Renal cortical epithelial cell (primary cell): Measurements from ENCODE around the gene SPOCK1. TPM values are rescaled to one million over a fixed set of nuclear protein-coding genes. Genes with fewer than 3 reads are reported as not detected.
"Not testable (repeated sequence)": the region's sequence is repeated elsewhere in the genome, so short reads cannot be mapped to it uniquely, and the experiment has no call there.

ENCODE experiments used
- DNase-seq: peaks from one replicate; pipeline ENCODE4 v3.0.0-alpha.2; 2011; ENCODE audit warnings: low read depth
- total RNA-seq: library from RNA; depleted of rRNA; stranded (reverse); fragments of >200 nt; gene quantifications from 2 replicates; pipeline ENCODE4 v1.2.3, GENCODE V29; 2014

Gene SPOCK1
- total RNA-seq, 1 donor from 2014 or later: 224 TPM

DNA sequence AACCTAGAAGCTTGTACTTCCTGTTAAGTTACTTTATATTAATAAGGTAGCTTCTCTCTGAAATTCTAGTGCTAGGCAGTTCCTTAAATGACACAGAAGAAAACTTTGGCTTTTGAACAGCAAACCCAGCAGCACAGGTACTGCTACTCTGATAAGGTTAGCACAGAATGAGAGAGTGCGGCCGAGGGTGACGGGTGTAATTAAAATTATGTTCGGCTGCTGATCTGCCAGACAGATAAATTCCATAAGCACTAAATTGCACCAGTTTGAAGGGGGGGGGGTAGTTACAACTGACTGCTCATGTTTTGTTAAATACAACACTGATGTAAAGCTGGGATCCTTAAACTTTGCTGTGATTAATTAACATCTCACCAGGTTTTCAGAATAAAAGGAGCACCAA is 475.1 kb downstream of the SPOCK1 start:
- DNase-seq: peak; percentile 9

DNA sequence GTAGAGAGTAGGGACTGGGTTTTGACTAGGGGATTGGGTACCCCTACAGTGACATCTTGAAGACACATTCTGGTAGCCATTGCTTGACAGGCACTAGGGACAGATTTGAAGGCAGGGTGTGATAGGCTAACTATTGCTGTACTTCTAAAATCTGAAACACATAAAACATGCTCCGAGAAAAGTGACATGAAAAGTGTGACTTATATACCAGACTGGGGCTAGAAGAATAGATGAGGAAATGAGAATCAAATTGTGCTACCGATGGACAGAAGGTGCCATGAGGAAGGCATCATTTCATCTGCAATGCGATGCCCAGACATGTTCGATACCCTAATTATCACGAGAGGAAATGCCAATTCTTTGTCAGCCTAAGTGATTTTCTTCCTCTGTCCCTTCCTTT is 475.8 kb downstream of the SPOCK1 start:
- DNase-seq: no peak

DNA sequence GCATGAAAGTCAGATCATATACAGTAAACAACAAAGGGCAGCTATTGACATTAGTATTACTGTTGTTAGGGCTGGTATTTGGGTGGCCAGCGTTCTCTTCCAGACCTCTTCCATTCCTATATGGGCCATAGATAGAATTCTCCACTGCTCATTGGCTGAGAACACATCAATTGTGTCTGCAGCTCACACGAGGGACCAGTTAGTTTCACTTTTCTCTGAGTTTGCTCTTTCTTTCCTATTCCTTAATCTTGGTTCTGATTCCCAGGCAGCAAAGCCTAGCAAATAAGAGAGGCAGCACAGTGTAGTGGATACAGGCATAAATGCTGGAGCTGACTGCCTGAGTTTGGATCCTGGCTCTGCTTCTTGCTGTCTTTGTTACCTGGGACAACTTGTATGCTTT is 476.4 kb downstream of the SPOCK1 start:
- DNase-seq: no peak

DNA sequence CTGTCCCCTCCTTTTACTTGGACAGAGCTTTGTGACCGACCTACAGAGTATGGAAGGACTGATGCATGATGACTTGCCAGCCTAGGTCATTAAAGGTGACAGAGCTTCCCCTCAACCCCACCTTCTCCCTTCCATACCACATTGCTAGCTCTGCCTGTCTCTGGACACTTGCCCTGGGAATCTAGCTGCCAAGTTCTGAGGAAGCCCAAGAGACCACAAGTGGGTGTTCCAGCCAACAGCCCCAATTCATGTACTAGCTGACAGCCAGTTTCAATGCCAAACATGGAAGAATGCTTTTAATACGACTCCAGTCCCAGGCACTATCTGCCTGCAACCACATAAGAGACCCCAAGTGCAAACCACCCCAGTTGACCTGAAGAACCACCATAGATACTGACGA is 477.1 kb downstream of the SPOCK1 start:
- DNase-seq: no peak

DNA sequence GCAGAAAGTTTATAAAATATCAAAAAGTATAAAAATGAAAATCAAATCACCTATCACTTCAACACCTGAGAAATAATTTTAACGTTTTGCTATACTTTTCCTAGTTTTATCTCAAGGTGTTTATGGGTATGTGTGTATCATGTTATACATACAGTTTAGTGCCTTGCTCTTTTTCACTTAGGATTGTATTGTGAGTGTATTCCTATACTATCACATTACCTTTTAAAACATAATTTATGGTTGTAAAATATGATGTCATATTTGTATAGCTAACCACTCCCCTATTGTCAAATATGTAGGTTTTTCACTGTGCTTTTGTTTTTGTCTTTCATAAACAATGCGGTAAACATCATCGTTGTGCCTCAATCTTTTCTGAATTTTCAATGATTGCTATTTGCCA is 479.9 kb downstream of the SPOCK1 start:
- no peak for DNase-seq

DNA sequence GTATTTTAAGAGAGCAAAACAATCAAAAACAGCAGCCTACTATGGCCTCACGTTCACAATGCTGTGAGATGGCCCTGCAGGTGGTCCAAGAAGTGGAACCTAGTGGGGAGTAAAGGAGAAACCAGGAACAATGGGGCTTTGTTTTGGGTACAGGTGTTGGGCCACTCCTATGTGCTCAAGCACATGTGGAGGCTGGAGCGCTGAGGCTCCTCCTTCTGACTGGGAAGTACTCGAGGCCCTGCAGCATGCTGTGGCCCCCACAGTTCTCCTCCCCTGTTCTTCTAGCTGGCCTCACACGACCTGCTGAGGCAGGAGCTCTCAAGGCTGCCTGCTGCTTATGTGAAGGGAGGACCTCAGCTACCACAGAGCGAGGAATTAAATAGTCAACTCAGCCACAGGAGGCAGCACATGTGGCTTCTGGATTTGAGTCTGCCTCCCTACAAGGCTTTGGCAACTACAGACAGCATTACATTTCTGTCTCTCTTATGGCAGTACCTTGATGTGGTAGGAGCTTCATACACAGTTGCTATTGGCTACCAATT is 482.3 kb downstream of the SPOCK1 start:
- DNase-seq: no peak

DNA sequence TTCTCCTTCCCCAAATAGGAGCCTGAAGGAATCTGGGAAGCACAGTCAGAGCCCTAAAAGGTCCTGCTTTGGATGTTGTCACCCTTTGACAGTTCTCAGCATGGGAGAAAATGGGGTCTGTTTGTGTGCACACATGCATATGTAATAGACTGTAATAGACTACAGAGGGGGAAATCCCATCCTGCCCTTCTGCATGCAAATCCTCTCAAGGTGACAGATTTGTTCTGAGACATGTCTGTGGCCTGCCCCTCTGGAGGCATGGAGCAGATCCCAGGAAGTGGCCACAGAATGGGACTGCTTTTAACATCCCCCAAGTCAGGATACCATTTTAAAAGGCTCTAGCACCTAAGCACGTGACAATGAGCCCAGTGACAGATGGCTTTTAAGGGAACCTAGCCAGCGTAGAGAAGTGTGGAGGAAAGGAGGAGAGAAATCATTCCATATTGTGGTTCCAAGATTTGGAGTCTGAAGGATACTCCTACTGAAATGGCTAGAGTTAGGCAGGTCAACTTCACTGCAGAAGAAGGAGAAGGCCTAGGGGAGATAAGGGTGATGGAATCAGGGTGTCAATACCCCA is 483.5 kb downstream of the SPOCK1 start:
- DNase-seq: no peak

DNA sequence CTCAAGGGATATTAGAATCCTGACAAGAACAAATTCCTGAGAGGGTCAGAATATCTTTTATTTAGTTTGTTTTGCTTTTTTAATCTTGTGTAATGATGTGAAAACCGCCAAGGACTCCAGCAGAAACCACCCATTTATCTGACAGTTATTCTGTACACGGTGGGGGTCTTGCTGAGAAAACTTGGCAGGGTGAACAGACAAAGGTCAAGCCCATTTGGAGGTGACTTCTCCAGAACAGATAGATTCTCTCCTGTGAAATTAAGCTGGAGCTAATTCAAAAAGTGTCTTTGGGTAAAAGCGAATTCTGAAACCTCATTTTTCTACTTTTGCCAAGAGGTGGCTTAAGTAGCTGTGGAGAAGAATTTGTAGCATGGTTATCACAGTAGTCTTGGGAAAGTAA is 484.4 kb downstream of the SPOCK1 start:
- no peak for DNase-seq

DNA sequence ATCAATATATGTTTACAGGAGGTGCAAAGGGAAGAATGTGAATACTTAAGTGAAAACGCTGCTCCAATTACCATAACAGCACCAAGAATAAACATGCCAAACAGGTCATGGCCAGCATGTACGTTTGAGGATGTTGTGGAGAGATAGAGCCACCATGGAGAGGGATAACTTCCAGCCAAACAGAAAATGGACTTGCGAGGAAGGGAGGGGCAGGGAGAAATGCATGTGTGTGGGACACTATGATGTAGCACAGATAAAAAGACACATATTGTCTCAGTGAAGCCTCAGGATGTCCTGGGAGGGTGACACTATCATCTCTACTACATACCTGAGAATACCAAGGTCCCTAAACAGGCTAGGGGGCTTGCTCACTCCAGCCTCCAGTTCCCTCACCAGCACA is 488.9 kb downstream of the SPOCK1 start:
- DNase-seq: no peak

DNA sequence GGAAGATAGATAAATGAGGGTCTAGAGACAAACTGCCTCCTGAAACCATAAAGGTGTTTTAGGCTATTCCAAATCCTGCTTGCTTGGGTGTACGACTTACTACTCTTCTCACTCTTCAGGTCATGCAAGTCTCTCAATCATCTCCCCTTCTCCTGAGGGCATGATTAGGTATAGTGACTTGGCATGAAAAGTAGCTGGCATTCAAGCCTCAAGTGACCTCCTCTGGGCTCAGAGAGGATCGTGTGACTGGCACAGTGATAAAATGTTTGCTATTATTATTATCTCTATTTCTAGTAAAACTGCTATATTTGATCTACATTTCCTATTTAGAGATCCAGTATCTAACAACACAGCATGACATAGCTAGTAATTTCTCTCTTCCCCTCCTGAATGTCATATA is 494.8 kb downstream of the SPOCK1 start:
- no peak for DNase-seq

DNA sequence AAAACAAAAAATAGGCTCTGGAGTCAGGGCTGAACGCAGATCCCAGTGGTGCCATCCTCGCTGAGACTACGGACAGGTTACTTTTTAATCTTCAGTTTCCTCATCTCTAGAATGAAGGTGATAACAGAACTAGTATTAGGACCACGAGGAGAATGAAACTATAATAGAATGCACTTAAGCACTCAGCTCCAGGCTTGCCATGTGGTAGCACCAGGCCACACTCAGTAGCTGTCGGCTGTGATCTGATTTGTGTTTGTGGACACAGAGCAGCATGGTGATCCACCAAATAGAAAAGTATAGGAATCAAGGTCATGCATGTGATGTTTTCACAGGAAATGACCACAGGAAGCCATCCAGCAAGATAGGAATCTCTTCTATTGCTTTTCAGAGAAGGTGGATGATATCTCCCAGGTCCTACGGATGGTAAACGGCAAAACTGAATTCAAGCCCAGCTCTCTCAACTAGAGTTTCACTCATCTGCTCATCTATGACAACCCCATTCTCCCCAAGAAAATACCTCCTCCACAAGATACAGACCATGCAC is 498.0 kb downstream of the SPOCK1 start:
- DNase-seq: no peak

DNA sequence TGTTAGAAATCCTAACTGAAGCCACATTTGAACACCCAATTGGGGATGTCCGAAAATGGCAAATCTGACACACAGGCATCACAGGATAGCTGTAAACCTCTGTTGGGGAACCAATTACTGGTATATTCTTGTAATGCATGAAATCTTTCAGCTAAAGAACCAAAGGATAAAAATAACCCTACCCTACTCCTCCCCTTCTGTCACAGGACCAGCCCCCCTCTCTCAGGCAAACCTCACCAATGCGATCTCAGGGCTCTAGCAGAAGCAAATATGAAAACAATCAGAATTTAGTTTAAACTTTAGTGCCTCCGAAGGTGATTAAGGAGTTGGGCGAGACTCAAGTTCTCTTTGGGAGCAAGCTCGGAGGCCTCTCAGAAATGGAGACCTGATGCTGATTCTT is 499.3 kb downstream of the SPOCK1 start:
- DNase-seq: no peak

DNA sequence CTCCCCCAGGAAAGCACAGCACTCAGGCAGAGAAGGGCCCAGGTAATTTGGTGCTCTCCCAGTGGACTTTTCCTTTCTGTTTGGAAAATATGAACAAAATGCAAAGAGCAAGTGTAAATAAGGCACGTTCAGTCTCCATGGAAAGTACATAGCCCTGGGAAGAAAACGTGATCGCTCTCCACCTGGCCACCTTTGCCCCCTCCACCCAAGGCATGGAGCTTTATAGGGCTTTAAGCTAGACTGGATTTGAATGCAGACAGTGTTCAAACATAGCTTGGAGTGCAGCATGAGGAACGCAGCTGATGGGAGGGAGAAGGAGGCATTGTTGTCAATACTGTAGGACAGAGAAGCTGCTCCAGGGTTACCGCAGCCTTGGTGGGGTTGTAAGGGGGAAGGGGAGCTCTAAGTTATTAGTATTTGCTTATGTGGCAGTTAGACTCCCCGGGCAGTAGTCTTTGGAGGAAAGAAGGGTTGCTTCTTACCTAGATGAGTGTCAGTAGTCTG is 500.2 kb downstream of the SPOCK1 start:
- no peak for DNase-seq

DNA sequence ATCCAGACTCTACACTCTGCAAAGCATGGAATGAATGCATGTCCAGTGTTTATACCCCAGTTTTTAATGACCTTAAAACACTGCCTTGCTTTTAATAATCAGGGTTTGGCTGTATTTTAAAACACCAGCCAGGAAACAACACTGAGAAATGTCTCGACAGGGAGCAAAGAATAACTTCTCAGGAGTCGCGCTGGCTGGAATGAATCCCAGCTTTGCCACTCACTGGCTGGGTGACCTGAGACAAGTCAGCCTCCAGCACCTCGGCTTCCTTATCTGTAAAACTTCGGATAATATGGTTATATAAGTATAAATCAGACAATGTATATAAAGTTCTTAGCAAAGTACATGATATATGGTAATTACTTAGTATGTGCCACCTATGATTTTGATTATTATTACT is 505.0 kb downstream of the SPOCK1 start:
- no peak for DNase-seq

DNA sequence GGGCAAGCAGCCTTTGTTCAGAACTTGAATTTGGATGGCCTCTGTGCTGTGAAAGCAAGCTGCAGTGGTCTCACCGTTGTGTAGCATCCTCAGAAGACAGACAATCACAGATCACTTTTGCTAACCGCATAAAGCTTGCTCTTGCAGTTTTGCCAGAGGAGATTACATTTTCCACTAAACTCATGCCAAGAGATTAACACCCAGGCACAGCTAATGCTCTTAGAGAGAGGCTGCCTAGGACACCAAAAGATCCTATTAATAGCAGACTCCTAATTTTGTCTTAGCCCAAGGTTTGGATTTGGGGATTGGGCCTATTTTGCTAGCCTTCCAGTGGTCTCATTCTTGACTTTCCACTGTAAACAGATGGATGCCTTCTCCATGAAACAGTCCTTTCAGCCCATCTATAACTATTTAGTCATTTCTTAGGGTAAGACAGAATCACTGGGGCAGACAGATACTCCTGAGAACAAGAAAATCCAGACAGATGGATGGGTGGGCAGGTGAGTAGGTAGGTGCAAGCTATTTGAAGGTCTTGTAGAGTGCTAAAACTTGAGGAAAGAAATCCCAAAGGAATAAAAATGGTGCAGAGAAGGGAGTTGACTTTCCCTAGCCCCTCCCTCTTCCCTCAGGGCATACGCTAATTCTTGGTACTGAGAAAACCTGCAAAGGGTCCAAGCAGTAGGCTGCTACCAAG is 506.2 kb downstream of the SPOCK1 start:
- DNase-seq: no peak

DNA sequence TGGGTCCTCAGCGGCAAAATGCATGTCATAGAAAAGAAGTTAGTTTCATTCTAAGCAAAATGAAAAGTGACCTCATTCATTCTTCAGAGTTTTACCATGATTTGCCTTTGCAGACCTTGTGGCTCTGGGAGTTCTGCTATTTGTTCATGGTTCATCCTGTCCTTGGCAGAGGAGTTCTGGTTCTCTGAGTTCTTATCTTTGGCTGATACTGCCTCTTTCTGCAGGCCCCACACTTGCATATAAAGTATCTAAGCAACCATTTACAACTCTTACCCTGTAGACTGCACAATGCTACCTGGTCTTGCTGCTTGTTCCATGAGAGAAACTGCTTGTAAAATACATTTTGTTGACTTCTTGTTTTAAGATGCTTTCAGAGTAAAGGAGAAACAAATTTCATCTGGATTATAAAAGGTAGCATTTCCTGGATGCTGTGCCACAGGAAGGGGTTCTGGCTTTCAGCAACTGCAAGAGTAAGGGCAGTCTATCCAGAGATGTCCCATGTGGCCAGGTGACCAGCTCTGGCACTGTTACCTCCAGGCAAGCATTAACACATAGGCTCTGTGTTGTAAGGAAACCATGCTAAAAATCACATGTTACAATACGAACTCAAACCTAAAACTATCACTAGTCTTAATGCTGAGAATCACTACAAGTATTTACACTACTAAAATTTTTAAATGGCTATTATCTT is 513.2 kb downstream of the SPOCK1 start:
- no peak for DNase-seq

DNA sequence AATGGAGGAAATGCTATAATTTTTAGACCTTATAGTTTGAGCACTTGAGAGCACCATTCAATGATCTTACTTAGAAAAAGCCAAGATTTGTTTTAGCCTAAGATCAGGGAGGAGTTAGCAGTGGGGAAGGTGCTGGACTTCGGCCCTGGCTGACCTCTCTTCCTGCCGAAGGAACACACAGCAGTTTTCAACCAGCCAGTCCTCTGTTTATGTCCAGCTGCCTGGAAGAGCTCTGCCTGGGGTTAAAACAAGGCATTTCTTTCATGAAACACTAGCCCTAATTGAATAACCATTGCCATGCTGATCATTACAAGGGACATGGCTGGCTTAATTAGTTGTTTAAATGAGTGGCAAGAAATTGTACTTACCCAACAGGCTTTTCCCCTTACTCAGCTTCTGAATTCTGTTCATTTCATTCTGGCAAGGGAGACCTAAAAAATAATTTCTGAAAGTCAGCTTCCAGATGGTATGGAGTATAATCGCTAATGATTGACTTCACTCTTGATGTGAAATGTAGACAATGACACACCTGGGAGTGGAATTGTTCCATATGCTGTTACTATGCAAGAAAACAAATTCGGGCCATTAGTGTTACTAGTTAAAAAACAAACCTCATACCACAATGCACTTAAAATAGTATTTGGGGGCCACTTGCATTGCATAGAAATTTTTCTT is 514.2 kb downstream of the SPOCK1 start:
- DNase-seq: peak; percentile 6

DNA sequence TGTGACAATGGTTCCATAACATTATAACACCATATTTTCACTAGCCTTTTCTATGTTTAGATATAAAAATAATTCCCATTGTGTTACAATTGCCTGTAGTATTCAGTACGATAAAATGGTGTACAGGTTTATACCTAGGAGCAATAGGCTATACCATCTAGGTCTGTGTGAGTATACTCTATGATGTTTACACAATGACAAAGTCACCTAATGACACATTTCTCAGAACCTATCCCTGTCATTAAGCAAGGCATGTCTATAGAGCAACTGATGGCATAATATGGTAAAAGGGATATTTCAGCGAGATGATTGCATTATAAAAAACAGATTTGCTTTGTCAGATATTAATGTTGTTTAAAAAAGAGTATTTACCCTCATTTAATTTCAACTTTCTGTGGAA is 517.2 kb downstream of the SPOCK1 start:
- no peak for DNase-seq

DNA sequence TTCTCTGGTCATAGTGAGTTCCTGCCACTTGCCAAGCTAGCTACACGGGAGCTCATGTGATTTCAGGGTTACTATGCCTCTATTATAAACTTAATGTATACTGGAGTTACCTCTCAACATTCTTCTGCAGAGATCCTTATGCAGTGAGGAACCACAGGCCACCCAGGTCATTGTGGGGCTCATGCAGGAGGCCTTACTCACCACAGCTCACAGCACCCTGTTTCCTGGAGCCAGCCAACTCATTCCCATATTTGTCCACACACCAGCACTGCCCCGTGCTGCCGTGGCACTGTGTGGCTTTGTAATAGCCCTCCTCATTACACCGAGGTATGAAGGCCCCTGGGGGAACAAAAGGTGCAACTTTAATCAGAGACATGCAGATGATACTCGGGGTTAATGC is 520.0 kb downstream of the SPOCK1 start:
- DNase-seq: no peak

DNA sequence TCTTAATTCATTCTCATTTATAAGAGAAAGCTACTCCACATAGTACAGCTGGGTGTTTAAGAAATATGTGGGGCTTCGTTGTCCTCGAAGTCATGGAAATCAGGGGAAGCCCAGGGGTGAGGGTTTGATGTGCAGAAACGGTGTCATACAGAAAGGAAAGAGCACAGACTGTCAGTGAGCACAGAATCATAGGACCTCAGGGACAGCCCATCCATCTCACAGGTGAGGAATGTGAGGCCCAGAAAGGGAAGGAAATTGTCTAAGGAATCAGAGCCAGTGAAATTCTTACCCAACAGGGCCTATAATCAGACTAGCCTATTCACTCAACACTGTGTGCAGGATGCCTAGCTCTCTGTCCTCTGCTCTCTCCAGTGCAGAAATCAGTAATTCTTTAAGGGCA is 535.6 kb downstream of the SPOCK1 start:
- no peak for DNase-seq

DNA sequence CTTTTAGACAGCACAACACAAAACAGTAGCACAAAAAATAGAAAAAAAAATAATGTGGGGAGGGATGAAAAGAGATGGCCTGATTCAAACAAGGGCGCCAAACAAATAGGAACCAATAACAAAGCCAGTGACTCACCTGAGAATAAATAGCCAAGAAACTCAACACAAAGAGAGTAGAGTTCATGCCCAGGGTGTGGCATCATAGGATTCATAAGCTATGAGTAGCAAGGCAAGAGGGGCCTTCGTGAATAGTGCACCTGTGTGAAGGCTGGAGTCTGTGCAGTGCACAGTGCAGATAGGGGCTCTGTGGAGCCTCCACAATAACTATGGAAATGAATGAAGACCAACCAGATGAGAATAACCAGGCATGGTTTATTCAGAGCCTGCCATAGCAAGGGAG is 541.7 kb downstream of the SPOCK1 start:
- no peak for DNase-seq

DNA sequence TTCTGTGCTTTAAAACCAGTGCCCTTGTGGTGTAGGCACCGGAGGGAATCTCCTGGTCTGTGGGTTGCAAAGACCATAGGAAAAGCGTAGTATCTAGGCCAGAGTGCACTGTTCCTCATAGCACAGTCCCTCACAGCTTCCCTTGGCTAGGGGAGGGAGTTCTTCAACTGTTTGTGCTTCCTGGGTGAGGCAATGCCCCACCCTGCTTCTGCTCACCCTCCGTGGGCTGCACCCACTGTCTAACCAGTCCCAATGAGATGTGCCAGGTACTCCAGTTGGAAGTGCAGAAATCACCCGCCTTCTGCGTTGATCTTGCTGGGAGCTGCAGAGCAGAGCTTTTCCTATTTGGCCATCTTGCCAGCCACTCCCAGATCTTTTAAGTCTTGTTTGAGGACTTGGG is 545.0 kb downstream of the SPOCK1 start:
- not testable (repeated sequence) for DNase-seq
